ENCODE data around the gene SYNPO. TPM values are rescaled to one million over a fixed set of nuclear protein-coding genes. Genes with fewer than 3 reads are reported as not detected.

Gene SYNPO
- polyA plus RNA-seq, 1 donor from 2014 or later = 4.8 TPM

DNA sequence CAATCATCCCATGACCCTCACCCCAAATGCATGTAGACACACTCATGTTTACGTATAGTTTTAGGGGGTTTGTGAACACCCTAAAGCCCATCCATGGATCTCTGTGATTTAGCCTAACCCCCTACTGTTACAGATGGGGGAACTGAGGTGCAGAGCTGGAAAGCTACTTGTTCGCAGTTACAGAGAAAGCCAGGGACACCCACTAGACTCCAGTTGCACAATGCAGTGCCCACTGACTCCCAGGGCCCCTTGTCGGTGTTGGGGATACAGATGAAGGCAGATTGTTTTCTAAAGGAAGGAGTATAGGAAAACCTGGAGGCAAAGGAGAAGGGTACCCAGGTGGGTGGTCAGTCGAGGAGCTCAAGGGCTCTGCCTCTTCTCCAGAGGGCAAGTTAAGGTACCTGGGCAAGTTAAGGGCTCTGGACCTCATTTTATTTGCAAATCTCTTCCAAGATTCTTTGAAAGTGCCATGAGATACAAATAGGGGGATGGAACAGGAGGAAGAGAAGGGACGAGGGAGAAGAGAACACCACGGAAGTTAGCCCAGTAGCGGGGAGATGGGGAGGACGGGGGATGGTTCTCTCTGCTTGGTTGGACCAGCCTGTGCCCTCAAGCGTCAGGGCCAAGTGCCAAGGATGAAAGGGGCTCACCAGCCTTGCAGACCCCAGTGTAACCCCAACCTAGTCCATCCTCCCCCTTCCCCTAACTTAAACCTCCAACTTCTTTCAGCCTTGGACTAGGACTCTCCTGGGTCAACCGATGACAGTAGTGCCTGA is 21.5 kb downstream of the SYNPO start:
- Mint-ChIP-seq H3K36me3 (peaks cover 1% of the 10 kb centered on the region), H3K27ac (no peak overlapping the region), H3K9me3 (no peaks in the 10 kb centered on the region), H3K4me1 (peaks cover 0 to 7% (median 6%) of the 10 kb centered on the region in 3 donors), H3K4me3 (peak overlapping the region in 1 of 4 donors; percentile 46), H3K27me3 (peaks cover 3% of the 10 kb centered on the region)

DNA sequence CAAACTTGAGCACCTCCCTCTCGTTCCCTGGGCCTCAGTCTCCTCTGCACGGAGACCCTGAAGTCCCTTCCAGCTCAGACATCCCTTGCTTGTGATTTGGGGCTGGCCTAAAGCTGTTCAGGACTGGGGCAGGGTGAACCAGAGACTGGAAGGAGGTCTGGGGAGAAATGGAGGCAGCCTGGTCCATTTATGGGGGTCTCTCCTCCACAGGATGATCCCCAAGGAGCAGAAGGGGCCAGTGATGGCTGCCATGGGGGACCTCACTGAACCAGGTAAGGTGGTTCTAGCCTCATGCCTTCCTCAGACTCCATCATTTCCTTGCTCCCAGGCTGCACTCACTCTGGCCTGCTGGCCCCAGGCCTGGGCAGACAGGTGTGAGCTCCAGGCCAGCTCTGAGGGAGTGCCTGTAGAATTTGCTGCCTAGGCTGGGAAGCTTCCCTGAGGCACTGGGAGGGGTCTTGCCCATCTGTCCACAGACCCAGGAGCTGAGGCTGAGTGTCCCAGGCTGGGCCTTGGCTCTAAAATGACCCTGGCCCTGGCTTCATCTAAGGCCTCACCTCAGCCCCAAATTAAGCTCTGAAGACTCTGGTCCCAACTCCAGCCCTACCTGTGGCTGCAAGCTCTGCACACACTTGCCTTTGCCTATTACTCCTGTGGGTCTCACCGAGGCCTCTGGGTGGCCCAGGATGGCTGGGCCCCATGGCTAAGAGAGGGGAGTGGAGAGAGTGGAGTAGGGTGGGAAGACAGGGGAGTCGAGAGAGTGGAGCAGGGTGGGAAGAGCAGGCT is 22.5 kb downstream of the SYNPO start:
- peaks cover 3% of the 10 kb centered on the region for H3K27me3 Mint-ChIP-seq
- peaks cover 1% of the 10 kb centered on the region for H3K36me3 Mint-ChIP-seq

DNA sequence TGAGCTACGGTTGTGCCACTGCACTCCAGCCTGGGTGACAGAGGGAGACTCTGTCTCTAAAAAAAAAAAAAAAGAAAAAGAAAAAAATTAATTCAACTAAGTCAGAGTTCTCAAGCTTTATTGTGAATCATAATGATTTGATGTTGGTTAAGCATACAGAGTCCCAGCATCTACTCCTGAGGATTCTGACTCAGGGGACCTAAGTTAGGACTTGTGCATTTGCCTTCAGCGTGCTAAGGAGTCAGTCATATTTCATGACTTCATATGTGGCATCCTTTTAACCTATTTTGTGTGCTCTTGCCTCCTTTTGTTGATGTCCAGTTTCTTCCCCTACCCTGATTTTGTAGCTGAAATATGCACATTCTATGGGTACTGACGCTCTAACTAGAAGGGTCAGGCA is 23.5 kb downstream of the SYNPO start:
- Mint-ChIP-seq H3K4me3 (no peak overlapping the region), H3K9me3 (no peaks in the 10 kb centered on the region), H3K27ac (no peak overlapping the region), H3K4me1 (no peaks in the 10 kb centered on the region), H3K36me3 (peaks cover 1% of the 10 kb centered on the region), H3K27me3 (peaks cover 3% of the 10 kb centered on the region)

More for the DNA sequence above, 22.5 kb downstream of the SYNPO start:
- peak overlapping the region in 1 of 3 donors; percentile 47 for H3K27ac Mint-ChIP-seq
- H3K9me3 Mint-ChIP-seq = no peaks in the 10 kb centered on the region
- no peak overlapping the region for H3K4me3 Mint-ChIP-seq
- peaks cover 0 to under 1% (median 0%) of the 10 kb centered on the region in 3 donors for H3K4me1 Mint-ChIP-seq

DNA sequence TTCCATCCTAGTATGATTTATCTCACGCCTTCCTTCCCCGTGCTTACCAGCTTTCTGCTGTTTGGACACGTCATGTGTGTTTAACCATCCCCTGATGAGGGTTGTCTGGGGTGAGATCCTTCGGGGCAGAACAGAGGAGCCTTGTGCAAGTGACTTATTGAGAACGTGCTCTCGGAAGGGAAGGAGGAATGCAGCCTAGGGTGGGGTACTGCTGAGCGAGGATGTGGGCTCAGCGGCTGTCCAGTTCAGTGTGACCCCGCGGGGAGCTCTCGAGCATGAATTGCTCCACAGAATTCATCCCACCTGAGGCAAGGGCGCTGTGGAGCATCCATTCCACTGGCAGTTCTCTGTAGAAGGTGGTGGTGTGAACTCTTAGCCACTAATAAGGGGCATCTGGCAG is 24.6 kb downstream of the SYNPO start:
- no peak overlapping the region for H3K4me3 Mint-ChIP-seq
- H3K9me3 Mint-ChIP-seq = no peaks in the 10 kb centered on the region
- no peaks in the 10 kb centered on the region for H3K4me1 Mint-ChIP-seq
- peaks cover 3% of the 10 kb centered on the region for H3K36me3 Mint-ChIP-seq
- no peak overlapping the region for H3K27ac Mint-ChIP-seq
- peaks cover 7% of the 10 kb centered on the region for H3K27me3 Mint-ChIP-seq

DNA sequence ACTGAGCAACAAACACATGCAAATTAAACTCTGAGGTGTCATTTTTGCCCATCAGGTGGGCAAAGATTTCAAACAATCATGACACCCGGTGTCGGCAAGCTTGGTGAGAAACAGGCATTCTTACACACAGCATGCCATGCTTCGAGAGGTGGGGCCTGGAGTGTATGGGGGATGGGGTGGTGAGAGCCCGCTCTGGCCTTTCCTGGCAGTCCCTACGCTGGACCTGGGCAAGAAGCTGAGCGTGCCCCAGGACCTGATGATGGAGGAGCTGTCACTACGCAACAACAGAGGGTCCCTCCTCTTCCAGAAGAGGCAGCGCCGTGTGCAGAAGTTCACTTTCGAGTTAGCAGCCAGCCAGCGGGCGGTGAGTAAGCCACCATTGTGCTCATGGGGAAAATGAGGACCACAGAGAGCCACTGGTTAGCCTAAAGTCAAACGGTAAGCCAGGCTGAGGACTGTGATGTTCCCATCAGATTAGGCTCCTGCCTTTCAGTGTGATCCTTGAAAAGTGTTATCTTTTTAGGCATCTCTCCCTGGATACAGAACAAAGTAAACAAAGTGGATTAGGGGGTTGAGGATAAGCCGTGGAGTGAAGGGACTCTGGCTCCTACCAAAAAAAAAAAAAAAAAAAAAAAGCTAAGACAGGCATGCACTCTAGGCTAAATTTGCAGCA is 30.0 kb downstream of the SYNPO start:
- Mint-ChIP-seq H3K4me1 (peaks cover 3 to 6% (median 4%) of the 10 kb centered on the region in 3 donors), H3K27ac (no peak overlapping the region), H3K27me3 (peaks cover 24% of the 10 kb centered on the region), H3K36me3 (peaks cover 6% of the 10 kb centered on the region), H3K4me3 (peak overlapping the region in 1 of 4 donors; percentile 63), H3K9me3 (no peaks in the 10 kb centered on the region)

DNA sequence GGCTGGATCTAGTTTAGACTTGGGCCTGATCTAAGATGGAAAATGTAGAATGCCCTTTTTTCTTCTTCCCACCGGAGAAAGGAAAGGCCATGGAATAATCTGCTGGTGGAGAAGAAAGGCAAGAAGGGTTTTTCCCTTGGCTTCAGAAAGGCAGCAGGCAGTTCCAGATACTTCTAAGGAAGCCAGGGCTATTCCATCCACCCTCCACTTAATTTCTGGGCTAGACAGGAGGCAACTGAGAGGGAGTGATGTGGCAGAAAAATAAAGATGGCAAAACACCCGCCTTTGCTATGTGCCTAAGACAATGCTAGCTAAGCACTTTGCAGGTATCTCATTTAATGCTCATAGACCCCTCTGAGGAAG is 30.5 kb downstream of the SYNPO start:
- Mint-ChIP-seq H3K27ac (no peak overlapping the region), H3K4me3 (peak overlapping the region in 3 of 4 donors; percentile 49 to 76 (median 63)), H3K9me3 (no peaks in the 10 kb centered on the region), H3K4me1 (peaks cover 3 to 6% (median 4%) of the 10 kb centered on the region in 3 donors), H3K36me3 (peaks cover 6% of the 10 kb centered on the region), H3K27me3 (peaks cover 24% of the 10 kb centered on the region)

DNA sequence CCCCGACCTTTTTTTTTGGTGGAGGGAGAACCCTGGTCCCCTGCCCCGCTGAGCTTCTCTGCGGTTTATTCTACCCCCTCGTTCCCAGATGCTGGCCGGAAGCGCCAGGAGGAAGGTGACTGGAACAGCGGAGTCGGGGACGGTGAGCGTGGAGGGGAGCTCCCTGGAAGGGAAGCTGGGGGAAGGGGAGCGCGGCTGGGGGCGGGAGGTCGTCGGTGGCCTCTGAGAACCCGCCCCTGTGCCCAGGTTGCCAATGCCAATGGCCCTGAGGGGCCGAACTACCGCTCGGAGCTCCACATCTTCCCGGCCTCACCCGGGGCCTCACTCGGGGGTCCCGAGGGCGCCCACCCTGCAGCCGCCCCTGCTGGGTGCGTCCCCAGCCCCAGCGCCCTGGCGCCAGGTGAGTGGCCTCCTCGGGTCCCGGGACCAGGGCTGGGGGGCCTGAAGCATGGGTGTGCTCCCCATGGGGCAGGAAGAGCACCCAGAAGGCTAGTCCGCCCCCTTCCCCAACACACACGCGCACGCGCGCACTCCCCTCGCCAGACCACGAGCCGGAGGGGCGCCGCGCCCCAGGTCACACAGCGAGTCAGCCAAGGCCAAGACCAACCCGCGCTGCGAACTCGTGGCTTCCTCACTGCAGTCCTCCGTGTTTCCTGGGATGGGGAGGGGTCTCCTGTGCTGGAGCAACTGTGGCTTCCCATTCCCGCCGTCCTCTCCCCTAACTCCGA is 31.2 kb downstream of the SYNPO start:
- Mint-ChIP-seq H3K4me3 (peak overlapping the region; percentile 48 to 87 (median 72)), H3K27me3 (peaks cover 24% of the 10 kb centered on the region), H3K4me1 (peaks cover 3 to 6% (median 4%) of the 10 kb centered on the region in 3 donors), H3K36me3 (peaks cover 6% of the 10 kb centered on the region), H3K27ac (no peak overlapping the region), H3K9me3 (no peaks in the 10 kb centered on the region)

DNA sequence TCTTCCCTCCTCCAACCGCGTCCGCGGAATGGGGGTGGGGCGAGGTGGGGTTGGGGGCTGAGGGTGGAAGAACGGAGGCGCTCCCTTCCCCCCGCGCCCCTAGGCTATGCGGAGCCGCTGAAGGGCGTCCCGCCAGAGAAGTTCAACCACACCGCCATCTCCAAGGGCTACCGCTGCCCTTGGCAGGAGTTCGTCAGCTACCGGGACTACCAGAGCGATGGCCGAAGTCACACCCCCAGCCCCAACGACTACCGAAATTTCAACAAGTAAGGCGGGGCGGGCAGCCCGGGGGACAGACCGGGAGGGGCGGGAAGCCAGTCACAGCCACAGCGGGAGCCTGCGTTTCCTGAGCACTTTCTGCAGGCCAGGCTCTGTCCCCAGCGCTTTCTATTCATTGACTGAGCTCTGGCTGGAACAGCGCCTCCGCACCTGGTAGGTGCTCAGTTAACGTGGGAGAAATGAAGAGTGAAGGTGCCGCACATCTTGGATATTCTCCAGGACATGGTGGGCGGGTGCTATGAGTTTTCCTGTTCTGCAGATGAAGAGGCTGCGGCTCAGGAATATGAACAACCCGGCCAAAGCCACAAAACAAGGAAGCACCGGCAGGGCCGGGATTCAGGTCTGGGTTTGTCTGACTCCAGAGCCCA is 31.9 kb downstream of the SYNPO start:
- Mint-ChIP-seq H3K4me1 (peaks cover 4 to 6% (median 4%) of the 10 kb centered on the region in 3 donors), H3K27ac (no peak overlapping the region), H3K36me3 (peaks cover 6% of the 10 kb centered on the region), H3K9me3 (no peaks in the 10 kb centered on the region), H3K4me3 (peak overlapping the region; percentile 48 to 87 (median 72)), H3K27me3 (peaks cover 24% of the 10 kb centered on the region)

DNA sequence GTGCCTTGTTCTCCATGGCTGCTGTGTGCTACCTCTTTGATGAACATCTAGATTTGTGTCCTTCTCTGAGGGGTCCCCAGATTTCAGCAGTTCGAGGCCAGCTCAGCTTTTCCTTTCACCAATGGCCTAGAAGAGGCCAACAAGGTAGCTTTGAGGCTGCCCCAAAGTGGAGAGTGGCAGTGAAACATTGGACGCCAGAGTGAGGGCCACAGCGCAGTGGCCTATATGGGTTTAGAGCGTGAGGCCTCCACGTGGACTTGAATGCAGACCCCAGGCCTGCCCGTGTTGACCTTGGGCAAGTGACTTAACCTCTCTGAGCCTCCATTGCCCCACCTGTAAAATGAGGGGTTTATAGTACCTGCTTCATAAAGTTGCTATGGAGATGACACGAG is 32.4 kb downstream of the SYNPO start:
- H3K9me3 Mint-ChIP-seq = no peaks in the 10 kb centered on the region
- peak overlapping the region in 1 of 4 donors; percentile 84 for H3K4me3 Mint-ChIP-seq
- H3K4me1 Mint-ChIP-seq = peaks cover 4 to 6% (median 5%) of the 10 kb centered on the region in 3 donors
- H3K36me3 Mint-ChIP-seq = peaks cover 6% of the 10 kb centered on the region
- peaks cover 24% of the 10 kb centered on the region for H3K27me3 Mint-ChIP-seq
- H3K27ac Mint-ChIP-seq = no peak overlapping the region

DNA sequence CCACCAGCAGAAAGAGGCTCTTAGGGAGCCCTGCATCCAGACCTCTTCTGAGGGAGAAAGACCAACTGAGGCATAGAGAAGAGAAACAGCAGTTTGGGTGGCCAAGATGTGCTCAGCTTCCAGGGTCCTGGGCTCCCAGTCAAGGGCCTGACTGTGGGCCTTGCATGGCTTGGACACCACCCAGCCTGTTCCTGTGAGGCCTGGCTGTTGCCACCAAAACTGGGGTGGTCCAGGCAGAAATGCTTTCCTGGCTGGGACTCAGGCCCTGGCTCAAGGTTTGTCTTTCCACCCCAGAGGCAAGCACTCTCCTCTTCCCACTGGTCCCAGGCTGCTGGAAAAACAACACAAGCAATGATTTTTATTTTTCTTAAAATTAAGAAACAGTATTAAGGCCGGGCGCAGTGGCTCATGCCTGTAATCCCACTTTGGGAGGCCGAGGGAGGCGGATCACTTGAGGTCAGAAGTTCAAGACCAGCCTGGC is 33.9 kb downstream of the SYNPO start:
- Mint-ChIP-seq H3K27me3 (peaks cover 22% of the 10 kb centered on the region), H3K4me3 (no peak overlapping the region), H3K36me3 (peaks cover 8% of the 10 kb centered on the region), H3K27ac (no peak overlapping the region), H3K9me3 (no peaks in the 10 kb centered on the region), H3K4me1 (peaks cover 4 to 6% (median 5%) of the 10 kb centered on the region in 3 donors)

DNA sequence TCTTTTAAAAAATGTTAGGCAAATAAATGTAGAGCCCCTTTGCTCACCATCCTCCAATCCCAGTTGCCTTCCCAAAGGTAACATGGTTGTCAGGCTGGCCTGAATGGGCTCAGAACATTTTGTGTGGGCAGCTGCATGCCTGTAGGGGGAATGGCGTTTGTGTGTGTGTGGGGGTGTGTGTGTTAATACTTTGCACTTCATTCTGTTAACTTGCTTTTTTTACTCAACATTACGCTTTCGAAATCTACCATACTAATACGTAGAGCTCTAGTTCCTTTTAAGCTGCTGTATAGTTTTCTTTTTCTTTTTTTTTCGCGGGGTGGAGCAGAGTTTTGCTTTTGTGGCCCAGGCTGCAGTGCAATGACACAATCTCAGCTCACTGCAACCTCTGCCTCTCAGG is 34.6 kb downstream of the SYNPO start:
- Mint-ChIP-seq H3K36me3 (peaks cover 8% of the 10 kb centered on the region), H3K4me3 (no peak overlapping the region), H3K27ac (no peak overlapping the region)

DNA sequence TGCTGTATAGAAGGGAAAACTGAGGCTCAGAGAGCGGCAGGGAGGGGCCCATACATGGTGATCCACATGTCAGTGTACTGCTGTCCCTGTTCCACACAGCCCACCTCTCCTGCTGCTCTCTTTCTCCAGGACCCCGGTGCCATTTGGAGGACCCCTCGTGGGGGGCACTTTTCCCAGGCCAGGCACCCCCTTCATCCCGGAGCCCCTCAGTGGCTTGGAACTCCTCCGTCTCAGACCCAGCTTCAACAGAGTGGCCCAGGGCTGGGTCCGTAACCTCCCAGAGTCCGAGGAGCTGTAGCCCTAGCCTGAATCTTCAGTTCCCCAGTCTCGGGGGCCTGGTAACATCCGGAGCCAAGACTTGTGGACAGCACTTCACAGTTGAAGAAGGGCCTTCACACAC is 36.1 kb downstream of the SYNPO start:
- no peak overlapping the region for H3K4me3 Mint-ChIP-seq
- no peaks in the 10 kb centered on the region for H3K9me3 Mint-ChIP-seq
- H3K27ac Mint-ChIP-seq = no peak overlapping the region
- peaks cover 6% of the 10 kb centered on the region for H3K27me3 Mint-ChIP-seq
- H3K4me1 Mint-ChIP-seq = peaks cover 0 to 2% (median 0%) of the 10 kb centered on the region in 3 donors
- H3K36me3 Mint-ChIP-seq = peaks cover 8% of the 10 kb centered on the region

More for the DNA sequence above, 34.6 kb downstream of the SYNPO start:
- peaks cover 19% of the 10 kb centered on the region for H3K27me3 Mint-ChIP-seq
- no peaks in the 10 kb centered on the region for H3K9me3 Mint-ChIP-seq
- H3K4me1 Mint-ChIP-seq = peaks cover 4 to 6% (median 5%) of the 10 kb centered on the region in 3 donors

DNA sequence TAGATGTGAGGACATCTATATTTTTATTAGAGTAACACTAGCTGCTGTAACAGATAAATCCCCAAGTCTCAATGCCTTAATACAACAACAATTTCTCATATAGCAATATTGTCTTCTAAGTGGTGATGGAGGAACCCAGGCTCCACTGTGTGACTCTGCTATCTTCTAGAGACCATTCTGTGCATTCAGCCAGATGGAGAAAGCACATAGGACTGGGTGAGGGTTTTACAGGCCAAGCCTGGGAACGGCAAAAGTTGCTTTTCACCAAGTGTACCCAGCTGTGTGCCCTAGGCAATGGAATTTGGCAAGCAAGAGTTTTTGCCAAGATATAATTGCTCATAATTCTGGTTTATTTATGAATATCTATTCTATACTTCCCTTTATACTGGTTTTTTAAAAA is 48.7 kb downstream of the SYNPO start:
- Mint-ChIP-seq H3K9me3 (no peaks in the 10 kb centered on the region), H3K27ac (no peak overlapping the region), H3K27me3 (no peaks in the 10 kb centered on the region), H3K36me3 (peaks cover 10% of the 10 kb centered on the region), H3K4me1 (no peaks in the 10 kb centered on the region), H3K4me3 (no peak overlapping the region)

DNA sequence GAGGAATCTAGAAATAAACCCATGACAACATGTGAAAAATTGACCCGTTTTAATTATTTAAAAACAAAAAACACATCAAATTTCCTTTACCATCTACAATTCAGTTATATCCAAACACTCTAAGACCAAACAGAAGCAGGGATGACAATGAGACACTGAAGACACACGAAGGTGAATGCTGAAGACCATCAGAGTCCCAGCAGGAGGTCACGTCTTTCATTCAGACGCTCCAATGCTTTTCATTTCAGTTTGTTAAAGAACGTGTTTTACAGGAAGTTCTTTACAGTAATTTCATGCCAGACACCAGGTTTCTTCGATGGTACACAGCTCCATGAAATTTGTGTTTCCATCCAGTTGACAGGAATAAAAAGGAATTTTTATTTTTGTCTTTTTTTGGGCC is 50.3 kb downstream of the SYNPO start:
- Mint-ChIP-seq H3K27ac (no peak overlapping the region), H3K4me3 (no peak overlapping the region), H3K27me3 (no peaks in the 10 kb centered on the region), H3K9me3 (no peaks in the 10 kb centered on the region), H3K4me1 (no peaks in the 10 kb centered on the region), H3K36me3 (peaks cover 10% of the 10 kb centered on the region)

All from IgD-negative memory B cell (primary cell).